HG02840 (cell line): ENCODE measurements around the gene OSBPL6.
"Not testable (repeated sequence)": the region's sequence is repeated elsewhere in the genome, so short reads cannot be mapped to it uniquely, and the experiment has no call there.

Source experiments
- ATAC-seq: cut with Tn5 transposase; IDR thresholded peaks from one replicate; pipeline ENCODE4 v1.9.1; 2021; ENCODE audit warnings: mild to moderate bottlenecking, moderate library complexity, moderate number of reproducible peaks; ENCODE audit not compliant: unreplicated experiment, low FRiP score

Gene OSBPL6

DNA sequence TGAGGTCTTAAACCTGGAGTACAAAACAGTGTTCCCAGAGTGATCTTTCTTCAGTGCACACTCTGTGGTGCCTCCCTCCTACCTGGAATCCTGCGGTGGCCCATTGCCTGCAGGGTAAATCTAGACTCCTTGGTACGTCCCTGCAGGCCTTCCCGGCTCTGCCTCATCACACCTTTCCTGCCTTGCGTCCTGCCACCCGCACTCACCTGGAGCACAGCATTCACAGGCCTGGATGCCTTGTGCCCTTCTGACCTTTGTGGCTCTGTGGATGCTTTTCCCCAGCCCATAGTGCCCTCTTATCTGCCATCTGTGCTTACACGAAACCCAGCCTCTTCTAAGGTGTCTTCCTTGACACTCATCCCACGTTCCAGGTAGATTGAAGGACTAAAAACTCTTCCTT is 194.0 kb downstream of the OSBPL6 start:
- no peak for ATAC-seq

DNA sequence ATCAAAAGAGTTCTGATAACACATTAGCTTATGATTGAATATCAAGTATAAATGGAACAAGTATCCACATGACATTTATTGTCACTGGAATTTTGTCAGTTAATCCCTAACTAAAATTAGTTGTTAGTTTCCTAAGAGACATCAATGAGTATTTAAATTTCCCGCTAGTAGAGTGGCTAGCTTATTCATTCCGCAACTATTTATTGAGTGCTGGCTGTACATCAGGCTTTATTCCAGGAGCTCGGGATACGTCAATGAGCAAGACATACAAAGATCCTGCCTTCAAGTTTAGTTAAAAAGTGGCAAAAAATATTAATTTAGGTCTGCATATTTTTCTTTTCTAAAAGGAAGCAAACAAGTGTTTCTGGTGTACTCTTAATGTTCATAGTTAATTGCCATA is 197.4 kb downstream of the OSBPL6 start:
- ATAC-seq, result no peak

DNA sequence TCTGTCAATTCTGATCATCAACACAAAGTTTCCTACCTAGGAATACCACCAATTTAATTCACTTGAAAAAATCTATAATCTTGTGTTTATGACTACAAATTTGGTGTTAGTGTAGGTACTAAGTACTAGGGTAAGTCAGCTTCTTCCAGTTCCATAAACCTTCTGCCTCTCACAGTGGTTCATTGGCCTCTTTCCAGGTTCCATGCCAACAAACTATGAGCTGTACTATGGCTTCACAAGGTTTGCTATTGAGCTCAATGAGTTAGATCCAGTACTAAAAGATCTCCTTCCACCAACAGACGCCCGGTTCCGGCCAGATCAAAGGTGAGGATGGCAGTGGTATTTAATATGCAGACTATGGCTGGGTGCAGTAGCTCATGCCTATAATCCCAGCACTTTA is 197.9 kb downstream of the OSBPL6 start:
- ATAC-seq, result no peak

DNA sequence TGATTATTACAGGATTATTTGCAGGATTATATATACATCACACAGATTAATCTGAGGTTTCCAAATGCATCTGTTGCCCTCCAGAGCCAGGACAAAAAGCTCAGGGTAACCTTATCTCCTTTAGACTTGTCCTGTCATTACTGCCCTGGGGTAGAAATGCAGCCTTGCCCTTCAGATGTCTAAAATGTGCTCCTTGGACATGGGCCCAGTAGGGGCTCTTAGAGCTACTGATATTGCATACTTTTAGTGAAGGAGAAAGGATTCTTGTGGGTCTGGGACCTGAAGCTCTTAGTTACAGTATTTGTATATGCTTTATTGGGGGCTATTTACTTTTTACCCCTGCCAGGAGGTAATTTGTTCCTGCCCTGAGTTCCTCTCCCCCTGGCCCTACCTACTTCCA is 200.5 kb downstream of the OSBPL6 start:
- no peak for ATAC-seq

DNA sequence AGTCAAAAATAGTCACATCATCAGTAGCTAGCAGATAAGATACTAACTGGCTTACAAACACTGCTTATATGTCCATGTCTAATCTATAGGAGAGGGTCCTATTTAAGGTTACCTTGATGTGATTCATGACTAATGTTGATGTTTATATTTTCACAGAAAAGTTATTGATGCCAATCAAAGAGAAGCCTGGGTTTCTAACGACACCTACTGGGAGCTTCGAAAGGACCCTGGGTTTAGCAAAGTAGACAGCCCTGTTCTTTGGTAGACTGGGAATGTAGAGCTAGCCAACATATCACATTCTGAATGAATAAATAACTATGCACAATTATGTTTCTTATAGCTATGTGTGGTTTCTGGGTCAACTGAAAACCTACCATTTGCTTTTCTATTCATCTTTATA is 201.0 kb downstream of the OSBPL6 start:
- no peak for ATAC-seq

DNA sequence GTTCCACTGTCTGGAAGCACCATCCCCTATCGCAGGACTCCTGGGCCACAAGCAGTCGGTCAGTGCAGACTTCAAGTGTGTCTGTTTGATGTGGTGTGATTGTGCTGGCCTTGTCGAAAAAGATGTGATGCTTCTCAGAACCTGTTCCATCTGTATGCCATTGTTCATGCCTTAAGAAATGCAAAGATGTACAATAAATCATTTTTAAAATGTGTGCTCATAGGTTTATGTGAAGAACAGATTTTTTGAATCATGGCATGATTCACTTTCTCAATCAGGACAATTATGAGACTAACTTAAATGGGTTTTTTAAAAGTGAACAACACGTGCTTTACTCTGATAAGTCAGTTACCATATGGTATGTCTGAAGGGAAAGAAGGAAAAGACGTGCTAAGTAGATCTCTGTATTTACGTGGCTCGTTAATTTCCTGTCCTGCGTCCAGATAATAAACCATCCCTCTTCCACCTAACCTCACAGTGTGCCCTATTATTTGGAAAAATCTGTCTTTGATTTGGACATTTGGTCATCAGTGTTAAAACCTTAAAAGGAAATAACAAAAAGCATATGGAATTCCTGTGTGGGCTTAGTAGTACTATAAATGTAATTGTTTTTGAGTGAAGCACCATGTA is 201.7 kb downstream of the OSBPL6 start:
- ATAC-seq, result no peak

DNA sequence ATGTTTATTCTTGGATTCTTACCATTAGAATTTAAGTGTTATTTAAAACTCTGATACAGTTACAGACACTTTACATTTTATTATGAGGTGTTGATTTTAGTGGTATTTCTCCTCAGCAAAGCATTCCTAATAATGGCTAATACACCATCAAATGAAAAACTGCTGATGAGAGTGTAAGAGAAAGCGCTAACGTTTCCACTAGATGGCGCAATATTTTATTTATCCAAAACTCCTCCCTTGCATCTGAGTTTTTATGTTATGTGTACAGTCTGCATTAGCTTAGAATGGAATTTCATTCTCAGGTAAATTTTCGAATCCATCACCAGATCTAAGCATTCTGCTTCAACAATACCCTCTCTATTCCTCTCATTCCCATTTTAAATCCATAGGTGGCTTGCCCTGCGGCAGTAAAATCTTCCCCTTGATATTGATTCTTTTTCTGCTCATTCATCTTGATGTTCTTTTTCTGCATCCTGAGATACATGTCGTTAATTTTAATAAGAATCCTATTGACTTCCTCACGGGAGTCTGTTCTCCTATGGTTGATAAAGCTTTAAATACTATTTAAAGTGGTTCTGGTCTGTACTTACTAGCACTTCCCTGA is 202.8 kb downstream of the OSBPL6 start:
- ATAC-seq, result peak; percentile 74

DNA sequence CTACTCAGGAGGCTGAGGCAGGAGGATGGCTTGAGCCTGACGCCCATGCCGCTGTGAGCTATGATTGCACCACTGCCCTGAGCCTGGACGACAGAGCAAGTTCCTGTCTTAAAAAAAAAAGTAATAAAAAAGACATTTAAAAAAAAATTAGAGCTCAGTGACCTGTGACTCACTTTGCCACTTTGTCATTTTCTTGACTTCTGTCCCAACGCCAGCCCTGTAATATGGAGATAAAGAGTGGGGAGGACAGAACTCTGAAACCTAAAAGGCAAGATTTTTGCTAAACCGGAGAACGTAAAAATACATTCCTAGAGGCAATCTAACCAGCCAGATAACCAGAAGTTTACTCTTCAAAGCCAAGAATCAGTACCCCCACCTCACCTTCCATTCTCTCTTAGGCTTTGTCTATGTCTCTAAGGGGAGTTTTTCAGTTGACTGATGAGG is 207.7 kb downstream of the OSBPL6 start:
- ATAC-seq, result no peak

DNA sequence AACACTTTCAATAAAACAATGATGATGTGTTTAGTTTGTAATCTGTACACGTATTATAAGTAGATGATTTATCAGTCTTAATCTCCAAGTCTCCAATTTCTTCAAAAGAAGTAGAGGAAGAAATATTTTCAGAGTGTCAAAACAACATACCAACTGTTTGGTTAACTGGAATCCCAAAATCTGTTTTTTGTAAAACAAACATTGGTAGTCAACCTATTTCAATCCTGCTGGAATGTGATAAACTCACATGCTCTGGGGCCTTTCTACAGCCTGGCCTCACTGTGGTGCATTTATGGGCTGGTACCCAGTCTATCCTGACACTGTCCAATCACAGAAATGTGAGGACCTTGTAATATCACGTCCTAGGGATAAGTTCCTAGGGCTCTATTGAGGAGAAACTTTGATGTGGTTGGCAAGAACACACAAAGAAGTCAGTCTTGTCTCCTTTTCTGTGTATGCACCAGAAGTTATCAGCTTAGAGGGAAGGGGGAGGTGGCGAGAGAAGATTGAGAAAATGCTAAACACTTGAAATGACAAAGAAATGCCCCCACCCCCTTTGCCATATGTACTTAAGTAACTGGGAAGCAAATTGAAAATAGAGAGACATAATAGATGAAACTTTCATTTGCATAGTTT is 209.5 kb downstream of the OSBPL6 start:
- peak; percentile 39 for ATAC-seq

DNA sequence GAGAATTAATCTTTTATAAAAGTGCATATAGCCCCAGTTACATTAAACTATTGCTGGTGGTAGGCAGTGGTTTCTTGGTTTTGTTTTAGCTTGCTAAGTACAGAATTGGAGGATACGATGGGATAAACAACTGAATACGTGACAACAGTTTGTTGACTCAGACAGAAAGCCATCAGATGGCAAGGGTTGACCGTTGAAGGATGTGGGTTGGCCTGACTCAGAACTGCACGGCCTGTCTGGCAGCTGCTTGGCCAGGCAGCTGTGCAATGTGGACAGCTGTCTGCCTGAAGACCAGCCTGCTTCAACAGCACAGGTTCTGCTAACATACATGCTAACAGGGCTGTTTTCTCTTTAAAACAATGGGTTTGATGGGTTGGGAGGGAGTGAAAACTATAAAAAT is 210.1 kb downstream of the OSBPL6 start:
- ATAC-seq, result peak; percentile 99

DNA sequence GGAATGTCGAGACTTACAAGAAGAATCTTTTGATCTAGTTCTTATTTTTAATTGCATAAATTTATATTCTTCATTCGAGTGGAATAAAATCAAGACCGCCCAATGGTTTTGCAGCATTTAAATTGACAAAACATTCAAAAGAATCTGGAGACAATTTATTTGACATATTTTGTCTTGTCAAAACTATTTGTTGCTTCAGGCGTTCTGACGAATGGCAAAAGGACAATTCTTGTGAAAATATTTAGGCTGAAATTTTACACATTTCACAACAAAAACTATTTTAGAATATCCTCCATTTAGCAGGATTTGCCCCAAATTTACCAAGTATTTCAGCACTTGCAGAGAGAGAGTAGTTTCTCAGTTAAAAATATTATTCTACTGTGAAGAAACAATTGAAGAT is 214.9 kb downstream of the OSBPL6 start:
- ATAC-seq, result no peak

DNA sequence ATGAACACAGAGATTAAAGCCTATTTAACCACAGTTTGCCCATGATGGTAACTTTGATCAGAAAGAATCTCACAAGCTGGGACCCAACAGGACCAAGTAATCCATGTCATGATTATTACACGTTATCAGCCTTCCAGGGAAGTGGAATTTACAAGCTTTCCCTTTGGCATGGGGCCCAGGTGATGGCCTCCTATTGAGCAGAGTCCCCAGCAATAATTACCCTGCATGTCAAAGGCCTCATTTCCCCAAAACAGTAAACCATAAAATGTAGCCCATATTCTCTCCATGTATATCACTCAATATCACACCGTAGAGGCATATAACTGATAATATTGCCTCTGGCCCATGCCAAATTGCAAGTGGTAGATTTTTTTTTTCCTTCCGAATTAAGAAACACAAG is 217.7 kb downstream of the OSBPL6 start:
- ATAC-seq, result no peak

DNA sequence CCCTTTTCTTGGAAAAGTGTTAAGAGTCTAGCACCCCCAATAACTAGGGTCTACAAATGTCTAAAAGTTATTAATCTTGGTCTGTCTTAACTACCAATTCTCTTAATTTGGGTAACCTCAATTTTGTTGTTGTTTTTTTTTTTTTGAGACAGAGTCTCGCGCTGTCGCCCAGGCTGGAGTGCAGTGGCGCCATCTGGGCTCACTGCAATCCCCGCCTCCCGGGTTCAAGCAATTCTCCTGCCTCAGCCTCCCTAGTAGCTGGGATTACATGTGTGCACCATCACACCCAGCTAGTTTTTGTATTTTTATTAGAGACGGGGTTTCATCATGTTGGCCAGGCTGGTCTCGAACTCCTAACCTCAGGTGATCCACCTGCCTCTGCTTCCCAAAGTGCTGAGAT is 218.1 kb downstream of the OSBPL6 start:
- ATAC-seq, result not testable (repeated sequence)

DNA sequence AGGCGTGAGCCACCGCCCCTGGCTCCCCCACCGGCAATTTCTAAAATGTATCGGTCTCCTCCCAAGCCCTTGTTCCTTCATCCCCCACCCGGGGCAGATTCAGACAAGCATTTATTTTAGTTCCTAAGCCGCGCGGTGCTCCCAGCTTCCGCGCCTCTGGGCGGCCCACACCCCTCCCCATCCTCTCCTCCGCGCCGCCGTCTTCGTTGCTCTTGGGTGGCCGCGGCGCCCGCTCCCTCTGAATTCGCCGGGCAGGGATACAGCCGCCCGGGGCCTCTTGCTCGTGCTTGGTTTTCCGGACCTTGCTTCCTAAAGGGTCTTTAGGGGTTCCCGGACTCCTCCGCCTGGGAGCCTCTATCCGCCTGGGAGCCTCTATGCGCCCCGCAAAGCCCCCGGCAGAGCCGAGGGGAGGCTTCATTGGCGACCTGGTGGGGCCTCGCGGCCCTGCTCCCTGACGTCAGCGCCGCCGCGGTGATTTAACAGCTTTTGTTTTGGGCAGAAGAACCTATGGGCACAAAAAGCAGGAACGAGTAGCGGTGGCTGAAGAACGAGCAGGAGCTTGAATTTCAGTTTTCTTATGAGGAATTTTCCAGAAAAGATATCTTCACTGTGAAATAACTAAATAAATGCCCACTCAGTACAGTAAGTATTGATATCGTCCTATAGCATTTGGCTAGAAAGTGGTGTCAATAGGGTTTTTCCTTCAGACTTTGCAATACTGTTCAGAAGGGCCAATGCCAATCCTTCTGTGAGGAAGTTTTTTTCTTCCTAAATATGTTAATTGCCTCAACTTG is 219.4 kb downstream of the OSBPL6 start:
- ATAC-seq, result peak; percentile 67

DNA sequence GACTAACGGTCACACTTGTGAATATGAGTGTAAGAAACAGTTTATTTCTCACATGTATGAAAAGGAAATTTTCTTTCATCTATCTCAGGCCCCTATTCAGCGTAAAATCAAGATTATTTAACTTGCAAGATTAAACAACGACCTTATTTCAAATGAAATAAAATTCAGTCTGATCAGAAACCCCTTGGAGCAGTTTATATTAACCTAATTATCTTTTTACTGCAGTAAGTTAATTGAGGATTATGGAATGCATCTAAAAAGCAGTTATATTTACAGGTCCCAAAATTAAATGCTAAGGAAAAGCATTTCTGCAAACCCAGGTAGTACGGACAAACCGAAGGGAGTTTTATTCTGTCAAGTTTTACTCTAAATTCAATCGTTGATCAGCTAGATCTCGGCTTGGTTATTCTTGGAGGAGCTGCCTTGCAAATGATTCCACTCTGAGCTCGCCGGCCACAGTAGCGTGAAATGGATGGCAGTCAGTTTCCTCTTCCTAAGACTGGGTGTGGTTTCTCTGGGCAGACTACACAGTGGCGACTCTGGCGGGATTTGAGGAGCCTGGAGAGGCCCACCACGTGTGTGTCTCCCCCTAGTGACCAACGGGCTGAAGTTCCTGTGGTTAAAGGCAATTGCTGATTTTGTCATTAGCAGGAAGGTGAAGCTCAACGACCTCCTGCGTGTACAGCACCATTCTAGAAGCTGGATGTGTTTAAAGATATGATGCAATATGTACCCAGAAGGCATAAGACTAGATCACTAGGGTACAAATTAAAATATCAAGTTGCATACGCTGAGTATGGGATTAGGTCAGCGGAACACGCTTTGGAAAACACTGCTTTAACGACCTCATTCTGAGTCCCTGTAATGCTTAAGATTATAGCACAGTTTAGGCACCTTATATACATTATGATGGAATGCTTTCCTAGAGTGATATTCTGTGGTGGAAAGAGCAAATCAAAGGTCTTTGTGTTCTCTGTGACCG is 220.2 kb downstream of the OSBPL6 start:
- ATAC-seq, result peak; percentile 86

DNA sequence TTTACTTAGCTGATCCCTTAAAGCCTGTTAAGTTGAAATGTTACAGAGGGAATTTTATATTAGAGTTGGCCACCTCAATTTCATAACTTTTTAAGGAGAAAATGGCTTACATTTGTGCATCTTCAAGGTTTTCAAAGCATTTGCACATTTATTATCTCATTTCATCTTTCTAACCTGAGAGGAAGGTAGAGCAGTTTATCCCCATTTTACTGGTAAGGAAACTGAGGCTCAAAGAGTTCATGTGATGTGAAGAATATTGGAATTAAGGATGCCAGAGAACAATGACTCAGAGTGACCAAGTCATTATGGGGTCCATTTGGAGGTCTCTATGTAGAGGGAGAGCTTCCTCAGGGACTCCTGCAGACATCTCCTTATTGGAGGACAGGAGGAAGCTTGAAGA is 221.7 kb downstream of the OSBPL6 start:
- no peak for ATAC-seq

DNA sequence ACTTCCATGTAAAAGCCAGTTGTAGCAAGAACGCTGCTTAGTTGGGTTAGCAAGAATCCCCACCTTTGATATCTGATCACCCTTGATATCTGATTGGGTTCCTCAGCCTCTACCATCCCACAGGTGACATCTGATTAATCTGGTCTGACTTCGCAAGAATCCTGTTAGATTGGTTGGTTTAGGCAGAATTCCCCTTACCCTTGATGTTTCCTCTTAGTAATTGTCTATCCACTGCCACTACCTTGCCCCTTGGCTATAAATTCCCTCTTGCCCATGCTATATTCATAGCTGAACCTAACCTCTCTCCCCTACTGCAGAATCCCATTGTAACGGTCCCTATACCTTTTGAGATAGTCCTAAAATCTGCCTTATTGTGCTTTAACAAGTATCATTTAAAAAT is 223.6 kb downstream of the OSBPL6 start:
- ATAC-seq, result no peak

DNA sequence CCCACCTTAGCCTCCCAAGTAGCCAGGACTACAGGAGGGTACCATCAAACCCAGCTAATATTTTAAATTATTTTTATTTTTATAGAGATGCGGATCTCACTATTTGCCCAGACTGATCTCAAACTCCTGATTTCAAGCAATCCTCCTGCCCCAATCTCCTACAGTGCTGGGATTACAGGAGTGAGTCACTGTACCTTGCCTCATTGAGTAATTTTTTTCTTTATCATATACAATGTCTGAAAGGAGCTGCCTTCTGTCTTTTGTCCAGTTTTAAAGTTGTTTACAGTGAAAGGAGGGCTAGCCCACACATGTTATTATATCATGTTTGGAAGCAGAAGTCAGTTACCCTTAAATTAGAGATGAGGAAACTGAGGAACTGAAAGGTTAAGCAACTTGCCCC is 224.1 kb downstream of the OSBPL6 start:
- no peak for ATAC-seq

DNA sequence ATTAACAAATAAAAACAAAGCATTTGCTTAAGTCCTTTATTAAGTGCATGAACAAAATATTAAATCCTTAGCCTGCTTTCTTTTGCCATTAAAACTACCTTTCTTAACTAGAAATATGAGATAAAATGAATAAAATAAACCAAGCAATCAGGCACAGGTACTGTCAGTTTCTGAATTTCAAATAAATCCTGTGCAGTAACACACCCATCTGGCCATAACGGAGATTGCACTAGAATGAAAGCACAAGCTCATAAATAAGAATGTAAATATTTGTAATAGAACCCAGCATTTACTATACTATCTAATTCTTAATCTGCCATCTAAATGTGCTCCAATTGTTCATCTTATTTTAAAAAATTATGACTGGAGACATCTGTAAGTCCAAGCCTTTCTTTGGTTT is 224.8 kb downstream of the OSBPL6 start:
- ATAC-seq, result no peak

DNA sequence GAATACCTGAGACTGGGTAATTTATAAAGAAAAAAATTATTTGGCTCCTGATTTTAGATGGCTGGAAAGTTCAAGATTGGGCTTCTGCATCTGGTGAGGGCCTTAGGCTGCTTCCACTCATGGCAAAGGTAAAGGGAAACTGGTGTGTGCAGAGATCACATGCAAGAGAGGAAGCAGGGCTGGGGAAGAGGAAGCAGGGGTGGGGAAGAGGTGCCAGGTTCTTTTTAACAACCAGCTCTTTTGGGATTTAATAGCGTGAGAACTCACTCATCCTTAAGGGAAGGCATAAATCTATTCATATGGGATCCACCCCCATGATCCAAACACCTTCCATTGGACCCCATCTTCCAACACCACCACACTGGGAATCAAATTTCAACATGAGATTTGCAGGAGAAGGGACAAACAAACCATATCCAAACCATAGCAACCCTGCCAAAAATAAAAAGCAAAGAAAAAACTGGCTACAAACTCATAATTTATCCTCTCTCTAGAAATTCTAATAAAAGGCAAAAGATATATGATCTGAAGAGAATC is 226.2 kb downstream of the OSBPL6 start:
- ATAC-seq, result no peak
